Activated CD4-positive, alpha-beta T cell treated with anti-CD3 and anti-CD28 coated beads, Interleukin-2, amount 50 U/mL, for 16 hours (primary cell): ENCODE measurements around the gene MLYCD.

Experiments used
- DNase-seq: peaks from one replicate; pipeline ENCODE4 v3.0.0-alpha.2; 2020

The MLYCD gene

GRCh38 chr16:83973077-83973476, 74.2 kb downstream of the MLYCD start:
- DNase-seq = no peak

- no peak for DNase-seq
Measured at GRCh38 chr16:83973581-83974385, 74.9 kb downstream of the MLYCD start.

GRCh38 chr16:83974475-83974874, 75.6 kb downstream of the MLYCD start:
- no peak for DNase-seq

- no peak for DNase-seq
Measured at GRCh38 chr16:83975590-83976260, 76.8 kb downstream of the MLYCD start.
